NCI-H2107 (cell line): ENCODE data around the gene CAB39.
"Not testable (repeated sequence)": the region's sequence is repeated elsewhere in the genome, so short reads cannot be mapped to it uniquely, and the experiment has no call there.

Source experiments
- DNase-seq: peaks from one replicate; lab custom pipeline; 2025; lab: John Stamatoyannopoulos, UW

CAB39 gene

DNA sequence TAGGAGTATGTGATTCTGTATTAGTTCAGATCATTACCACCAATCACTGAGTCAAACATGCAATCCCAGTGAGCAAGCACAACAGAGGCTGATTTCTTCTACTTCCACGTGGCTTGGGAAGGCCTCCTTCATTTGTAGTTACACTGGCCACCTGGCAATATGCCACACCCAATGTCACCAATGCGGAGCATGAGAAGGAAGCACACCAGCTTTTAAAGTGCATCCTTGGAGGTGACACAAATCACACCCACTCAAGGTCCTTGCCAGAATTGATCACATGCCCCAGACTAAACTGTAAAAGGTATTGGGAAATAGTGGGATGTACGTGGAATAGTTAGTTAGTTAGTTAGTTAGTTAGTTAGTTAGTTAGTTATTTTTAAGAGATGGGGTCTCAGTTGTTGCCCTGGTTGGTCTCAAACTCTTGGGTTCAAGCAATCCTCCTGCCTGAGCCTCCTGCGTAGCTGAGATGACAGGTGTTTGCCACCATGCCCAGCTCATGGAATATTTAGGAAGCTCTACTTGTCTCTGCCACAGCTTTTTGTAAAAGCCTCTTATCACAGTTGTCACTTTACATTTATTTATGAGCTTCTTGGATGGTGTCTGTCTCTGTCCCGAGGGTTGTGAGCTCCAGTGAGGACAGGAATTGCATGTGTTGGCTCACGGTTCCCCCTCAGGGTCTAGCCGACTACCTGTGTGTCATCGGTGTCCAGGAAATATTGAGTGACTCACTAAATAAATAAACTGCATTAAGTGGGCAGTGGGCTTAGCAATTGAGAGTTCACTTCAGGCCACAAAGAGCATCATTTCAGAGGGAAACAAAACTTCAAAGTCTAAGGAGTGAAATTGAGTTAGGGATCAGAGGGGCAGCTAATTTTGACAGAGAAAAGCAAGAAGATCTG, 28.1 kb upstream of the CAB39 start:
- DNase-seq = no peak

- DNase-seq = no peak
These were observed 27.5 kb upstream of the CAB39 start for GRCh38 chr2:230685178-230685577.

- no peak for DNase-seq
These were observed 25.1 kb upstream of the CAB39 start for GRCh38 chr2:230687498-230687897.

DNA sequence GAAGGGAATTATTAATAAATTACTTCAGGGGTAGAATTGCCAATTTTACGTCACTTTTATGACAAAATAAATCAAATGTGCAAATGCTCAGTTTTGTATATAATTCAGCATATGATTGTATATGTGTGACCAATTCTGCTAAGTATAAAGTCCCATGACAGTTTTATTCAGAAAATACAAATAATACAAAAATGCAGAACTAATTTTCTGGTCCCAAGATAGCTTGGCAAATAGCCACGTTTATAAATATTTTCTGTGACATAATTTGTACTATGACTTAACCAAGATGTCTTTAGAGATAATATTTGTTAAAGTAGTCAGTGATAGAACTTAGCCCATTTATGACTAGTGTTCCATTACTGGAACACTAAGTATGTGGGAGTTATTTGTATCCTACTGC, 24.2 kb upstream of the CAB39 start:
- DNase-seq = no peak

GRCh38 chr2:230690439-230690838, 22.2 kb upstream of the CAB39 start:
- no peak for DNase-seq

GRCh38 chr2:230691005-230691647, 21.5 kb upstream of the CAB39 start:
- DNase-seq = no peak

DNA sequence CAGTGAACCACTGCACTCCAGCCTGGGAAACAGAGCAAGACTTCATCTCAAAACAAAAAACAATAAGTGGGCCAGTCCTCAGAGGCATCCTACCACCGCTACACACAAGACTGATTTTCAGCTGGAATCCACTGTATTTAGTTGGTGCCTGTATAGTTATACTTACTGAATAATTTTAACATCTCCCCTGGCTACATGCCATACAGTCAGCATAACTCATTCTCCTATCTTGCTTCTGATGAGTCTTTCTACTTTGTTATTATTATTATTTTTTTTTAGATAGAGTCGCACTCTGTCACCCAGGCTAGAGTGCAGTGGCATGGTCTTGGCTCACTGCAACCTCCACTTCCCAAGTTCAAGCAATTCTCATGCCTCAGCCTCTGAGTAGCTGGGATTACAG, 19.9 kb upstream of the CAB39 start:
- no peak for DNase-seq

DNA sequence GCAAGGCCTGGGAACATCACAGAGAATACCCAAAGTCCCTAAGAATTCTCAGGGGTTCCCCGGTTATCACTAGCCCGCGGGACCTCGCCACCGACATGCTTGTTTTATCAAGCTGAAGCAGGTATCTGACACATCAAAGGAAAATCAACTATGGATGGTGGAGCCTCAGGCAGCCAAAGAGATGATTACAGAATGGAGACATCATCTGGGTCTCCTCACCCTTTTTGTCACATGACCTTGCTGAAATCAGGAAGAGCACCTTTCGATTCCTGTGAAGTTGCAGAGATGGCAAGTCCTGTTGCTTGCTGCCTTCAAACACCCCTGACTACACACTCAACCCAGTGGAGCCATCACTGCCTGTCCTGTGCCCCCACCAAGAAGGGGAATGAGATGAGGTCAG, 19.2 kb upstream of the CAB39 start:
- DNase-seq = no peak

GRCh38 chr2:230694241-230694640, 18.4 kb upstream of the CAB39 start:
- DNase-seq = no peak

- DNase-seq = no peak
These were observed 17.1 kb upstream of the CAB39 start for GRCh38 chr2:230695551-230695950.

DNA sequence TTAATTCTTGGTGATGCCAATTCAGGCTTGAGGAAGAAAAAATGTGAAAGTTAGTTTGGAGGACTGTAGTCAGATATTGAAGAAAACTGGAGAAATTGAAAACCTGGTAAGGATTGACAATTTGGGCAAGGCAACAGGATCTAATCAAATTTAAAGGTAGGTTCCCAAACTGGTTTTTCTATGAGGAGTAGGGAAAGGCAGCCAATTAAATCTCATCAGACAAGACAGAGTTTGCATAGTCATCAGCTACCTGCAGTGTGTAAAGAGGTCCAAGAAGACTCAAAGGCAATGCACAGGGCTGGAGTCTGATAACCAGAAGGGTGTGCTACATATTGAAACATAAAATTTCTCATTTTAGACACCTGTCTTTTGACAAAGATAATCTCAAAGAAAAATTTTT, 16.0 kb upstream of the CAB39 start:
- DNase-seq = no peak

- DNase-seq = no peak
These were observed 15.0 kb upstream of the CAB39 start for GRCh38 chr2:230697676-230698075.

GRCh38 chr2:230698753-230699152, 13.9 kb upstream of the CAB39 start:
- not testable (repeated sequence) for DNase-seq

GRCh38 chr2:230700447-230700846, 12.2 kb upstream of the CAB39 start:
- no peak for DNase-seq

- no peak for DNase-seq
These were observed 11.3 kb upstream of the CAB39 start for GRCh38 chr2:230701308-230701707.

- DNase-seq = not testable (repeated sequence)
These were observed 10.2 kb upstream of the CAB39 start for GRCh38 chr2:230702457-230702856.

- DNase-seq = no peak
These were observed 9.1 kb upstream of the CAB39 start for GRCh38 chr2:230703514-230703913.

GRCh38 chr2:230706053-230706521, 6.6 kb upstream of the CAB39 start:
- no peak for DNase-seq

- no peak for DNase-seq
These were observed 5.7 kb upstream of the CAB39 start for GRCh38 chr2:230706966-230707365.

- no peak for DNase-seq
These were observed 4.4 kb upstream of the CAB39 start for GRCh38 chr2:230708204-230708603.

- DNase-seq = no peak
These were observed 1.4 kb upstream of the CAB39 start for GRCh38 chr2:230711224-230711623.

DNA sequence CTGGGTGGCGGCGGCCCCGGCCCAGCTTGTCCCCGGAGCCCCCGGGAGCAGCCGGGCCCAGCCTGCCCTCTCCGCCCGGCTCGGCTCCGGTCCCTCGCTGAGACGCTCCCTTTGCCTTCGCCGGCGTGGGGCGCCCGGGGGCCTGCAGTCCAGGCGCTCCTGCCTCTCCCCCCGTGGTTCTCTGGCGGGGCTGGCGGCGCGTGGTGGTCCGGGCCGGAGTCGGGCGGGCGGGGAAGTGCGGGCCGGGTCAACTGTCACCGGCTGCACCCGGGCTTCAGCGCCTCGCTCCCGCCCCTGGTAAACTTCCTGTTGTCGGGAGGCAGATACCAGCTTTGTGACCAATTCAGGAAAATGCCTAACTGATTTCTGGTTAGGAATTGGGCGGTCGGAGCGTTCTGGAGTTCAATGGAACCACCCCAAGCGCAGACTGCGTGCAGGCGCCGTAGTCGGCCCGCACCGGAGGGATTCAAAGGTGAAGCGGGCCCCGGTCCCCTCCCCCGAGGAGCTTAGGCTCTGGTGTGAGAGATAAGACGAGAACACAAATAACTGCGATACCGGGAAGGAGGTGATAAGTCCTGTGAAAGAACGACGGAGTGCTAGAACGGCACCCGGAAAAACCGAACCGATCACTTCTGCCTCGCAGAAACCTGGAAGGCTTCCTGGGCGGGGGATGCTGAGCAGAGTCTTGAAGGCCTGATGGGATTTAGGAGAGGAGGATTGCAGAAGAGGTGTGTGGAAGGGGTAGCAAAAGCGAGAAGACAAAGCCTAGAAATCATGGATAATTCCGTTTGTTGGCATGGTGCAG, 891 bp downstream of the CAB39 start:
- DNase-seq = no peak

GRCh38 chr2:230714136-230714480, 1.5 kb downstream of the CAB39 start:
- DNase-seq = no peak
